Tibial nerve (tissue), 3 donors: ENCODE data around the gene RPS27L.

Source experiments
- POLR2A ChIP-seq, 2 donors: fragments of 450-650 bp; IDR thresholded peaks; one replicate each; pipeline ENCODE4 v1.6.1; 2017; ENCODE audit warnings: antibody characterized with exemption in 2 of 2, mild to moderate bottlenecking in 2 of 2, moderate library complexity in 2 of 2
- TF ChIP-seq, protein P1 (sequence below), 5 experiments: fragments of 200-600 bp in 3 of 5; fragments of 450-650 bp in 2 of 5; sonication (generic) in 3 of 5; IDR thresholded peaks; one replicate each; pipeline ENCODE4 v1.5.1; 2016 to 2019; ENCODE audit warnings: antibody characterized with exemption in 5 of 5, mild to moderate bottlenecking in 3 of 5, moderate library complexity in 2 of 5

DNA sequence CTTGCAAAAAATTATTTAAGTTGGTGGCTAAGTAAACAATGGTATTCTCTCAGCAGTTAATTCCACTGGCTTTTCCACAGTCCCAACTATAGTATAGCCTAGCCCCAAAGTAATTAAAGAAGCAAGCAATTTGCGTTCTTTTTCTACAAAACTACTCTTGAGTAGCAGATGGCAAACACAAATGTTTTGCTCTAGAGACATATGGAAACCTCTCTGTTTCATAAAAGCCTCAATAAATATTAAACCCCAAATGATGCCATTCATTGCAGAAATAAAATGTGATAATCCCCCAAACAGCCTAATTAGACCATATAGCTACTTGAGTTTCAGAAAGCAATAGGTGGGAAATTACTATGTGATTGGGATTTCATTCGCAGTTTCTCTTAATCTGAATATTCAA, 23.5 kb upstream of the RPS27L start:
- TF ChIP-seq, protein P1, sequence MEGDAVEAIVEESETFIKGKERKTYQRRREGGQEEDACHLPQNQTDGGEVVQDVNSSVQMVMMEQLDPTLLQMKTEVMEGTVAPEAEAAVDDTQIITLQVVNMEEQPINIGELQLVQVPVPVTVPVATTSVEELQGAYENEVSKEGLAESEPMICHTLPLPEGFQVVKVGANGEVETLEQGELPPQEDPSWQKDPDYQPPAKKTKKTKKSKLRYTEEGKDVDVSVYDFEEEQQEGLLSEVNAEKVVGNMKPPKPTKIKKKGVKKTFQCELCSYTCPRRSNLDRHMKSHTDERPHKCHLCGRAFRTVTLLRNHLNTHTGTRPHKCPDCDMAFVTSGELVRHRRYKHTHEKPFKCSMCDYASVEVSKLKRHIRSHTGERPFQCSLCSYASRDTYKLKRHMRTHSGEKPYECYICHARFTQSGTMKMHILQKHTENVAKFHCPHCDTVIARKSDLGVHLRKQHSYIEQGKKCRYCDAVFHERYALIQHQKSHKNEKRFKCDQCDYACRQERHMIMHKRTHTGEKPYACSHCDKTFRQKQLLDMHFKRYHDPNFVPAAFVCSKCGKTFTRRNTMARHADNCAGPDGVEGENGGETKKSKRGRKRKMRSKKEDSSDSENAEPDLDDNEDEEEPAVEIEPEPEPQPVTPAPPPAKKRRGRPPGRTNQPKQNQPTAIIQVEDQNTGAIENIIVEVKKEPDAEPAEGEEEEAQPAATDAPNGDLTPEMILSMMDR (IDR thresholded peaks at IDR 0.05), result no peak
- no peak for TF ChIP-seq POLR2A (IDR thresholded peaks at IDR 0.05)
